ENCODE data around the gene MYO5A.

GRCh38 chr15:52408823-52409222 is 119.9 kb downstream of the MYO5A start:
- TF ChIP-seq CTCF (IDR thresholded peaks at IDR 0.05; ENCODE audit: low read length) (no peak), EZH2 (IDR thresholded peaks at IDR 0.05; ENCODE audit: borderline replicate concordance, low read length) (no peak)
